ENCODE results near the gene KAZN. TPM values are rescaled to one million over a fixed set of nuclear protein-coding genes. Genes with fewer than 3 reads are reported as not detected.
A peak's percentile ranks its signal among the peaks of the same experiment; 100 is the strongest.

The KAZN gene
- total and polyA plus RNA-seq, 2 donors from 2014 or later, result 17.4 to 60.8 TPM

GRCh38 chr1:14626869-14627607, 28.6 kb downstream of the KAZN start:
- peak; percentile 53 to 90 (median 60) for DNase-seq
- H3K36me3 ChIP-seq (ENCODE audit: control insufficient read depth in 2 of 3, insufficient read depth in 3 of 3, low read length in 3 of 3), result no peaks in the 10 kb centered on the region
- intact Hi-C loops (cut with DNase I), result no loop called here
- no peak overlapping the region for H3K4me3 ChIP-seq (ENCODE audit: low read length in 3 of 3)
- H3K27me3 ChIP-seq (ENCODE audit: control insufficient read depth, insufficient read depth, low read length), result no peaks in the 10 kb centered on the region
- H3K4me1 ChIP-seq (ENCODE audit: control insufficient read depth in 2 of 3, insufficient read depth in 2 of 3, low read depth in 1 of 3, low read length in 3 of 3), result no peaks in the 10 kb centered on the region
- H3K9ac ChIP-seq (ENCODE audit: low read length in 3 of 3), result no peak overlapping the region
- no peaks in the 10 kb centered on the region for H3K9me3 ChIP-seq (ENCODE audit: control insufficient read depth in 2 of 3, insufficient read depth in 1 of 3, low read length in 3 of 3)
- no peak for FAIRE-seq
- TF ChIP-seq, protein P1, sequence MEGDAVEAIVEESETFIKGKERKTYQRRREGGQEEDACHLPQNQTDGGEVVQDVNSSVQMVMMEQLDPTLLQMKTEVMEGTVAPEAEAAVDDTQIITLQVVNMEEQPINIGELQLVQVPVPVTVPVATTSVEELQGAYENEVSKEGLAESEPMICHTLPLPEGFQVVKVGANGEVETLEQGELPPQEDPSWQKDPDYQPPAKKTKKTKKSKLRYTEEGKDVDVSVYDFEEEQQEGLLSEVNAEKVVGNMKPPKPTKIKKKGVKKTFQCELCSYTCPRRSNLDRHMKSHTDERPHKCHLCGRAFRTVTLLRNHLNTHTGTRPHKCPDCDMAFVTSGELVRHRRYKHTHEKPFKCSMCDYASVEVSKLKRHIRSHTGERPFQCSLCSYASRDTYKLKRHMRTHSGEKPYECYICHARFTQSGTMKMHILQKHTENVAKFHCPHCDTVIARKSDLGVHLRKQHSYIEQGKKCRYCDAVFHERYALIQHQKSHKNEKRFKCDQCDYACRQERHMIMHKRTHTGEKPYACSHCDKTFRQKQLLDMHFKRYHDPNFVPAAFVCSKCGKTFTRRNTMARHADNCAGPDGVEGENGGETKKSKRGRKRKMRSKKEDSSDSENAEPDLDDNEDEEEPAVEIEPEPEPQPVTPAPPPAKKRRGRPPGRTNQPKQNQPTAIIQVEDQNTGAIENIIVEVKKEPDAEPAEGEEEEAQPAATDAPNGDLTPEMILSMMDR (IDR thresholded peaks at IDR 0.05; ENCODE audit: borderline replicate concordance, extremely low read depth, insufficient read depth), result no peak
- H3K27ac ChIP-seq (ENCODE audit: low read depth in 2 of 2, low read length in 2 of 2), result no peak overlapping the region

DNA sequence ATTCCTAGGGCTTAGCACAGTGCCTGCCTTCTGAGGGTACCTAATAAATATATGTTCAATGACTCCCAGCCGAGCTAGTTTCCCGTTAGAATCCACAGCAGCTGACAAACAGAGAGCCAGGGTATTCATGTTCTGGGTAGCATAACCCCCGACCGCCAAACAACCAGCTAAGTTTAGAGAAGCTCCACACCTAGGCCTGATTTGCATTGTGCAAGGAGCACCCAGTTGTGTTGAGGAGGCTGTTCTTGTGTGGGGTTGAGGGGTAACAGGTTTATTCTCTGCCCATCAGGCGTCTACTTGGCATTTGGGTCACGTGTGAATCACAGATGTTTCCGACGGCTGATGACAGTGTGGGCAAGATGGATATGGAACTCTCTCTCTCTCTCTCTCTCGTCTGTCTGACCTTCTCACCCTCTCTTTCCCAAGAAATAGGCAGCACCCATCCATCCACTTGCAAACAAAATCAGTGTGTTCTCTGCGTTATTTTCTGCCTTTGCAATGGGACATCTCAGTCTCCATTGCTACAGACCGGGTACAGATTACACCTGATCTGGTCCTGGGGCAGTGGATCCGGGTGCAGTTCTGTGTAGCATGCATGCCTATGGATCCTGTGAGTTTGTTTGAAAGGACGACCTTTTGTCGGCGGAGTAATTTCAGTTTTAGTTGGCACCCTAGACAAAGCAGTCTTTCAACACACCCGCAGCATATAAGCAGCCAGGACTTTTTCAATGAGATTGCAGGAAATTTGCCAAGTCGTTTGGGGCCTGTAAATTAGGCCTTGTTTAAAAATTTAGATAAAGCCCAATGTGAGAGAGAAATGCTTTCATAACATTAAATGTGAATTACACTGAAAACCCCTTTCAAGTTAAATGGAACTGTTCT, 29.4 kb downstream of the KAZN start:
- TF ChIP-seq, protein P1 (IDR thresholded peaks at IDR 0.05; ENCODE audit: borderline replicate concordance, extremely low read depth, insufficient read depth), result no peak
- Histone ChIP-seq H3K36me3 (ENCODE audit: control insufficient read depth in 2 of 3, insufficient read depth in 3 of 3, low read length in 3 of 3) (no peaks in the 10 kb centered on the region), H3K9ac (ENCODE audit: low read length in 3 of 3) (no peak overlapping the region), H3K4me3 (ENCODE audit: low read length in 3 of 3) (no peak overlapping the region), H3K27ac (ENCODE audit: low read depth in 2 of 2, low read length in 2 of 2) (no peak overlapping the region), H3K4me1 (ENCODE audit: control insufficient read depth in 2 of 3, insufficient read depth in 2 of 3, low read depth in 1 of 3, low read length in 3 of 3) (no peaks in the 10 kb centered on the region), H3K9me3 (ENCODE audit: control insufficient read depth in 2 of 3, insufficient read depth in 1 of 3, low read length in 3 of 3) (no peaks in the 10 kb centered on the region), H3K27me3 (ENCODE audit: control insufficient read depth, insufficient read depth, low read length) (no peaks in the 10 kb centered on the region)
- FAIRE-seq (no peak), DNase-seq (peak in 2 of 5 donors; percentile 54 to 82)
- intact Hi-C loops (cut with DNase I), result no loop called here

GRCh38 chr1:14629363-14630014, 31.0 kb downstream of the KAZN start:
- Histone ChIP-seq H3K27me3 (ENCODE audit: control insufficient read depth, insufficient read depth, low read length) (no peaks in the 10 kb centered on the region), H3K9ac (ENCODE audit: low read length in 3 of 3) (no peak overlapping the region), H3K4me3 (ENCODE audit: low read length in 3 of 3) (no peak overlapping the region), H3K4me1 (ENCODE audit: control insufficient read depth in 2 of 3, insufficient read depth in 2 of 3, low read depth in 1 of 3, low read length in 3 of 3) (no peaks in the 10 kb centered on the region), H3K27ac (ENCODE audit: low read depth in 2 of 2, low read length in 2 of 2) (no peak overlapping the region), H3K36me3 (ENCODE audit: control insufficient read depth in 2 of 3, insufficient read depth in 3 of 3, low read length in 3 of 3) (no peaks in the 10 kb centered on the region), H3K9me3 (ENCODE audit: control insufficient read depth in 2 of 3, insufficient read depth in 1 of 3, low read length in 3 of 3) (no peaks in the 10 kb centered on the region)
- DNase-seq (no peak), FAIRE-seq (no peak)
- TF ChIP-seq, protein P1 (IDR thresholded peaks at IDR 0.05; ENCODE audit: borderline replicate concordance, extremely low read depth, insufficient read depth), result no peak
- intact Hi-C loops (cut with DNase I), result no loop called here

All from kidney (tissue), 14 donors.